Measurements from ENCODE around the gene DOCK1.

The DOCK1 gene

GRCh38 chr10:127376071-127376470, 470.8 kb downstream of the DOCK1 start:
- peaks cover 2% of the 10 kb centered on the region for H3K4me1 ChIP-seq
- no peak overlapping the region for H3K4me2 ChIP-seq (ENCODE audit: low read length)
- H3K9me3 ChIP-seq (ENCODE audit: control insufficient read depth, low read length), result no peaks in the 10 kb centered on the region
- H2AFZ ChIP-seq, result no peak overlapping the region
- no peak overlapping the region for H3K27ac ChIP-seq
- H3K4me3 ChIP-seq (ENCODE audit: low read depth, low read length), result no peak overlapping the region
- no peaks in the 10 kb centered on the region for H3K36me3 ChIP-seq (ENCODE audit: control insufficient read depth, insufficient read depth, low read length)
- no peaks in the 10 kb centered on the region for H3K27me3 ChIP-seq (ENCODE audit: control insufficient read depth, insufficient read depth, low read length)
- no peaks in the 10 kb centered on the region for H3K79me2 ChIP-seq
- TF ChIP-seq, protein P1, sequence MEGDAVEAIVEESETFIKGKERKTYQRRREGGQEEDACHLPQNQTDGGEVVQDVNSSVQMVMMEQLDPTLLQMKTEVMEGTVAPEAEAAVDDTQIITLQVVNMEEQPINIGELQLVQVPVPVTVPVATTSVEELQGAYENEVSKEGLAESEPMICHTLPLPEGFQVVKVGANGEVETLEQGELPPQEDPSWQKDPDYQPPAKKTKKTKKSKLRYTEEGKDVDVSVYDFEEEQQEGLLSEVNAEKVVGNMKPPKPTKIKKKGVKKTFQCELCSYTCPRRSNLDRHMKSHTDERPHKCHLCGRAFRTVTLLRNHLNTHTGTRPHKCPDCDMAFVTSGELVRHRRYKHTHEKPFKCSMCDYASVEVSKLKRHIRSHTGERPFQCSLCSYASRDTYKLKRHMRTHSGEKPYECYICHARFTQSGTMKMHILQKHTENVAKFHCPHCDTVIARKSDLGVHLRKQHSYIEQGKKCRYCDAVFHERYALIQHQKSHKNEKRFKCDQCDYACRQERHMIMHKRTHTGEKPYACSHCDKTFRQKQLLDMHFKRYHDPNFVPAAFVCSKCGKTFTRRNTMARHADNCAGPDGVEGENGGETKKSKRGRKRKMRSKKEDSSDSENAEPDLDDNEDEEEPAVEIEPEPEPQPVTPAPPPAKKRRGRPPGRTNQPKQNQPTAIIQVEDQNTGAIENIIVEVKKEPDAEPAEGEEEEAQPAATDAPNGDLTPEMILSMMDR (IDR thresholded peaks at IDR 0.05), result no peak
- H3K9ac ChIP-seq, result no peak overlapping the region

DNA sequence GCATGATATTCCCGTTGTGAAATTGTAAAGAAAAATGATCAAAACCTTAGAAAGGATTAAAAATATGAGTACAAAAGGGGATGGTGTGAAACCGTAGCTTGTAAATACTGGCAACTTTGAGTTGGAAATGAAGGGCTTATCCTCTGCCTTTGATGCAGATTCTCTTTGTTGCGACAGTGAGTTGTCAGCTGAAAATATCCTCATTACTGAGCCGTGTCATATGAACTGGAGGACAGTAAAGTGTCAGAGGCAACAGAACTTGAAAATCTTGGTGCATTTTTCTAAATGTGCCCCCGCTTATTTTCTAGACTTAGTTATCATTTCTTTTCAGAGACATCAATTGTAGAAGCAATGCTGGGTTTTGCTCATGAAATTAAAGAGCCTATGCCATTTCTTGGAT, 473.4 kb downstream of the DOCK1 start:
- Histone ChIP-seq H3K9ac (no peak overlapping the region), H3K79me2 (no peaks in the 10 kb centered on the region), H3K36me3 (ENCODE audit: control insufficient read depth, insufficient read depth, low read length) (no peaks in the 10 kb centered on the region), H3K4me1 (peaks cover 2% of the 10 kb centered on the region), H3K4me3 (ENCODE audit: low read depth, low read length) (no peak overlapping the region), H3K9me3 (ENCODE audit: control insufficient read depth, low read length) (no peaks in the 10 kb centered on the region), H3K4me2 (ENCODE audit: low read length) (no peak overlapping the region), H2AFZ (no peak overlapping the region), H3K27ac (no peak overlapping the region), H3K27me3 (ENCODE audit: control insufficient read depth, insufficient read depth, low read length) (no peaks in the 10 kb centered on the region)
- TF ChIP-seq, protein P1 (IDR thresholded peaks at IDR 0.05), result no peak

DNA sequence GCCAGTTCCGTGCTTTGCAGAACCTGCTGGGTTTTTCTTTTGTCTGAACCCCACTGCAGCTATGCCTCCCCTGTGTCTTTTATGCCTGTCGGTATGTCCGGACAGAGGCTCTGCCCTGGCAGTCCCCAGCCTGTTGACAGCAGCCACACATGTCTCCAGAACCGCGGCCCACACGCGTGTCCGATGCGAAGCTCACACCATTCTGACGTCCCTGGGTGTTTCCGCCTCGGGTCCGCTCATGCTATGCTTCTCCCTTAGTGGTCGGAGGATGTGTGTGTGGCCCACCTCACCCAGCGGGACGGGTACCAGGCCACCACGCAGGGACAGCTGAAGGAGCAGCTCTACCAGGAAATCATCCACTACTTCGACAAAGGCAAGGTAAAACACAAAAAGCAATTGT, 479.3 kb downstream of the DOCK1 start:
- Histone ChIP-seq H3K4me2 (ENCODE audit: low read length) (no peak overlapping the region), H3K36me3 (ENCODE audit: control insufficient read depth, insufficient read depth, low read length) (no peaks in the 10 kb centered on the region), H3K9me3 (ENCODE audit: control insufficient read depth, low read length) (no peaks in the 10 kb centered on the region), H2AFZ (no peak overlapping the region), H3K79me2 (no peaks in the 10 kb centered on the region), H3K9ac (no peak overlapping the region), H3K4me3 (ENCODE audit: low read depth, low read length) (no peak overlapping the region), H3K4me1 (no peaks in the 10 kb centered on the region), H3K27me3 (ENCODE audit: control insufficient read depth, insufficient read depth, low read length) (no peaks in the 10 kb centered on the region), H3K27ac (no peak overlapping the region)
- TF ChIP-seq, protein P1 (IDR thresholded peaks at IDR 0.05), result no peak

GRCh38 chr10:127385066-127385465, 479.8 kb downstream of the DOCK1 start:
- Histone ChIP-seq H3K36me3 (ENCODE audit: control insufficient read depth, insufficient read depth, low read length) (no peaks in the 10 kb centered on the region), H3K9me3 (ENCODE audit: control insufficient read depth, low read length) (no peaks in the 10 kb centered on the region)

More at GRCh38 chr10:127385066-127385465, 479.8 kb downstream of the DOCK1 start:
- Histone ChIP-seq H3K4me3 (ENCODE audit: low read depth, low read length) (no peak overlapping the region), H2AFZ (no peak overlapping the region), H3K27me3 (ENCODE audit: control insufficient read depth, insufficient read depth, low read length) (no peaks in the 10 kb centered on the region), H3K4me1 (no peaks in the 10 kb centered on the region), H3K79me2 (no peaks in the 10 kb centered on the region), H3K27ac (no peak overlapping the region), H3K4me2 (ENCODE audit: low read length) (no peak overlapping the region), H3K9ac (no peak overlapping the region)
- TF ChIP-seq, protein P1 (IDR thresholded peaks at IDR 0.05), result no peak

Measured in parathyroid adenoma (tissue), 2 donors.